Hypothalamus (tissue), 51 donors: ENCODE results near the gene SHC4.
A peak's percentile ranks its signal among the peaks of the same experiment; 100 is the strongest.

Experiments
- DNase-seq, 51 donors: peaks; one replicate each; lab custom pipeline; 2025; lab: John Stamatoyannopoulos, UW

Gene SHC4

GRCh38 chr15:48888191-48888590 lies 75.5 kb downstream of the SHC4 start:
- DNase-seq = no peak

DNA sequence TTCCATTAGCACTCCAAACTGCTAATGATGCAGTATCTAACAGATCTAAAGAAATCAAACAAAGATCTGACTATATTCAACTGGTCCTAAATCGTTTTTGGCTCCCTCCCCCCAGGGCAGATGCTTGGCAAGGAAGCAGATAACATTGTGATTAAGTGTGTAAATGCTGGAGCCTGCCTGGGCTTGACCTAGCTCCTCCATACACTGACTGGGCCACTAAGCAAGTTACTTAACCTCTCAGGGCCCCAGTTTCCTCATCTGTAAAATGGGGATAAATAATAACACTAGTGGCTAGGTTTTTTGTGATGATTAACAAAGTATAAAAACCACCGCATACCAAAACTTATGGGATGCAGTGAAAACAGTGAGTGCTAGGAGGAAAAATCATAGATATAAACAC lies 76.6 kb downstream of the SHC4 start:
- DNase-seq = no peak

DNA sequence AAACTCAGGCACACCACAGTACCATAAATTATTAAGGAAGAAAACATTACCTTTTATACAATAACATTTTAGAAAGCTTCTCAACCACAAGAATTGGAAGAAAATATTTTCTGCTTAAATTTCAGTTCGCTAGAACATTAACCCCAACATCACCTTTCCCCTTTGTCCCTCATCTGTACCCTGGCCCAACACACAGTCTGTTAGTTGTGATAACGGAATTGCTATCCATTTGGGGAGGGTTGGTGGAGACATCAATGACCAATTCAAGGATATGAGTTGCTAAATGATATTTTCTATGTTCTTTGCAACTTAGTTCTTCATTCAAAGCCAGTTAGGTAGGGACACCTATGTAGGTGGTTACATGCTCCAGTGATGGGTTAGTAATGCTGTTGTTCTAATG lies 80.0 kb downstream of the SHC4 start:
- DNase-seq = no peak

DNA sequence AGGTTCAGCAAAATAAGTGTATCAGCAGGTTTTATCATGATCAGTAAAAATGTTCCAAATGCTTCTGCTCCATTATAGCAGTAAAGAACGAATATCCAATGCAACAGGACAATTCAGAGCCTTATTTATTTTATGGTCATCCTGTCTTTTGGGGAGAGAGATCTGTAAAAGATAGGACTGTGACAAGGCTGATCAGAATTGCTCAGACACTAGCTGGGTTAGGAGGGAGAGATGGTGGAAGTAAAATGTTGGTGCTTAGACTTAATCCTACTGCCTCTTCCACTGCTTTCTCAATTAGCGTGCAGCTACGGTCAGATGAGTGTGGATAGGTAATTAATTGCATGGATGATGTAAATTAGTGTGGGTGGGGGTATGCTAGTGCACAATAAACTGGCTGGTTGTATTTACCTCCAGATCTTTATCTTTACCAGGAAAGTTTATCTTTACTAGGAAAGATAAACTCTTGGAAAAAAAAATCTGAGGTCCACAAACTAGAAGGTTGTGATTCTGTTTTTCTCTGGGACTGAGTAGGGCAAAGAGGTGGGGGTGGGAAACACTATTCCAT lies 83.6 kb downstream of the SHC4 start:
- DNase-seq = no peak

GRCh38 chr15:48877630-48878595 lies 85.8 kb downstream of the SHC4 start, which contains the start of gene EID1:
EID1 (plus strand) TSS chr15:48878134; CDS start chr15:48878177, 43 bp downstream.
- DNase-seq = peak; percentile 67 to 98 (median 87)

DNA sequence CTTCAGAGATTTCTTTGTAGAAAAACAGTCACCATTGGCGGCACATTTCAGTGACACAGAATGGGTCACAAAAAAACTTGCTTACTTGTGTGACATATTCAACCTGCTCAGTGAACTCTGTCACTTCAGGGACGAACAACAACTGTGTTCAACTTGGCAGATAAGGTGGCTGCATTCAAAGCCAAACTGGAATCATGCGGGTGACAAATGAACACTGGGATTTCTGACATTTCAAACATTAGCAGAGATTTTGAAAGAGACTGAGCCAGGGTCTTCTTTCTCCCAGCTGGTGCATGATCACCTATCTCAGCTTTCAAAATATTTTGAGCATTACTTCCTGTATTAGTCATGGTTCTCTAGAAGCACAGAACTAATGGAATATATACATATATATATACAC lies 87.7 kb downstream of the SHC4 start:
- DNase-seq = no peak

- peak in 1 of 51 donors; percentile 18 for DNase-seq
These were observed 88.3 kb downstream of the SHC4 start for GRCh38 chr15:48875241-48875960.

GRCh38 chr15:48872632-48873031 lies 91.1 kb downstream of the SHC4 start:
- DNase-seq = no peak

GRCh38 chr15:48871542-48871941 lies 92.2 kb downstream of the SHC4 start:
- DNase-seq = no peak

DNA sequence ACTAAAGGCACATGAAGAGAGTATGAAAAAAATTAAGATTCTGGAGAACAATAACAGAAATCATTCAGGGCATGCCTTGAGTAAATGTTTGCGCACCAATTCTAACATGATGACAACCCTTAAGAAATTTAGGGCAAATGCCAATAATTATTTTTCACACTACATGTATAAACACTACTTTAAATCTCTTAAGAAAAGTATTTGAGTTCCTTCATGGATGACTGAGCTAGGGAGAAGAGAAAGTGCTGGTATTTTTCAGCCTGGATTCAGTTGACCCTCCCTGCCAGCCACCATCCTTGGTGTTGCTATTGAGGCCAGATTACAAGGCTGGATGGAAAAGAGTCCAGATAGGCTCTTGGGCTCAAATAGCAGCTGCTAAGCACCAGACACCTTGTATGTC lies 93.8 kb downstream of the SHC4 start:
- no peak for DNase-seq

GRCh38 chr15:48868536-48868935 lies 95.2 kb downstream of the SHC4 start:
- DNase-seq = no peak

GRCh38 chr15:48868023-48868422 lies 95.7 kb downstream of the SHC4 start:
- DNase-seq = no peak

DNA sequence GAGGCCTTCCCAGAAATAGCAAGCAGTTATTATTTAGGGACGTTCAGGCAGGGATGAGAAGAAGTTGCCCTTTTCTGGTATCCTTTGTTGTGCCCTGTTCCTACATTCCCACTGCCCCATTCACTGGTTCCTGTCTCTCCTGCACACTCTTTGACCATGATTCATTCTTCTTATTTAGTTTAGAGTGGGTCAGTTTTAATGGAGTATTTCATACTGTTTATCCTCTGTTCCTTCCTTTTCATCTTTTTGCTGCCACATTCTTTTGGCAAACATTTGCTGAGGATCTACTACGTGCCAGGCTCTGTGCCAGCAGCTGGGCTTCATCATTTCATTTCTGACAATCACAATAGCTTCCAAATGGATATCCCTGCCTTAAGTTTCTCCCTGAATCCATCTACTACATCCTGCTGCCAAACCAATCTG lies 97.6 kb downstream of the SHC4 start:
- no peak for DNase-seq

DNA sequence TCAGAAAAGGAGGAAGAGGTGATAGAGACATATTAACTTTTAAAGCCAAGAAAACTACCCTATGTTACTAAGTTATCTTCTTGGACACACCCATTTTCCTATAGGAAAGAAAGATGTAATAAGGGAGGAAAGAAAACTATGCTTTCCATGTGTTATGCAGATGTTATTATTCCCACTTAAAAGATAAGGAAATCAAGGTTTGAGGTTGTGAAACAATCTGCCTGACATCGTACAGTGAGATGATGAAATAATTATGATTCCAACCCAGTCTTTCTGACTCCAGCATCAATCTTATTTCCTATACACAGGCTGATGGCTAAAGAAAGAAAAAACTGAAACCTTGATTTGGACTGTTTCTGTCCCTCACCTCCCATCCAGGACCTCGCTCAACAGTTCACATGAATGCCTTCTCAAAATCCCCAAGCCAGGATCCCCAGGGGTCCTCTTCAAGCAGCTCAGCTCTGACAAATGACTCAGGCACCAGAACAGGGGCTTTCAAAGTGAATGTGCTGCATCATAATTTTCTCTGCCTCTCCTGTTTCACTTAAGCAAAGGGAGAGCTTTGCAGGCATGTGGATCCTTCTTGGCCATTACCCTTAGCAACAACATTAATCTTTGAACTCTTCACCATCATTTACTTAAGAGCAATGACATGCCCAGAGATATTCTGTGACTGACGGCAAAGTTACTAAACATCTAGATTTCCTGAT lies 98.2 kb downstream of the SHC4 start:
- DNase-seq = no peak

DNA sequence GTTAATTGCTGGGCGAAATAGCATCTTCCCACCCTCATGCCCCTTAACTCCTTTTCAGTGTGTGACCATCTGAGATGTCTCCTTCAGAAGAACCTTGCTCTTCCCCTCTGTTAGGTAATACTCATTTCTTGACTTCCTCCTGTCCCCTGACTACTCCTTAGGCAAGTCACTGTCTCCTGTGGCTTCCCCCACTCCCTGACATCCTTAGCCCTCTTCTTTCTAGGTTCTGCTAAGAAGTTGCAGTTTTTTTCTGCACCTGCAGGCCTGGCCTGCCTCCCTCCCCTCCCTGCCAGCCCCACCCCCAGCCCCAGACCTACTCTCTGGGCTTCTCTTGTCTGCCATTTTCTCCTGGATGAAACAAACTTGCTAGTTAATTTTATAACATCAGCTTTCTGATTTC lies 101.0 kb downstream of the SHC4 start:
- no peak for DNase-seq

DNA sequence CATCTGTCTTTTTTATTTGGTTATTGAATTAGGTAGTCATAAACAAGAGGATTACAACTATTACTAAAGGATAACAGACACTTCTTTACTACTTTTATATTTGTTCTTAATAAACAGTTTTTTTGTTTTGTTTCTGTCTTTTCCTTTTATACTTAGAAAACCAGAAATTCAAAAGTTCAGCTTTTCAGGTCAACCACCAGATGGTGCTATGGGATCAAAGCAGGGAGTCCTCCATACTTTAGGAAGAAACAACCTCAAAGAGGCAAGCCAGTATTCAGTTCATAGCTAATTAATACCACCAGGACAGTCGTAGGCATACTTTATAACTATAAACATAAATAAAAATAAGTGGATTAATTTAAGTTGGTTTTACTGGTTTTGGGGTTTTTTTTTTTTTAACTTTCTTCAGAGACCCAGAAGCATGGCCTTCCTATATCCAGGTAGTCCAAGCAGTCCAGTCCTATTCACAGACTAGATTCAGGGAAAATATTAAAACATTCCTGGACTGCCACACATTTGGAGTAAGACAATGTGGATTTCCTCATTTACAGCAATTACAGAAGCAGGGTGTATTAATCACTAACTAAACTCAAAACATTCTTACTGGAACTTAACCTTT lies 101.8 kb downstream of the SHC4 start:
- DNase-seq = peak in 7 of 51 donors; percentile 9 to 43 (median 34)

DNA sequence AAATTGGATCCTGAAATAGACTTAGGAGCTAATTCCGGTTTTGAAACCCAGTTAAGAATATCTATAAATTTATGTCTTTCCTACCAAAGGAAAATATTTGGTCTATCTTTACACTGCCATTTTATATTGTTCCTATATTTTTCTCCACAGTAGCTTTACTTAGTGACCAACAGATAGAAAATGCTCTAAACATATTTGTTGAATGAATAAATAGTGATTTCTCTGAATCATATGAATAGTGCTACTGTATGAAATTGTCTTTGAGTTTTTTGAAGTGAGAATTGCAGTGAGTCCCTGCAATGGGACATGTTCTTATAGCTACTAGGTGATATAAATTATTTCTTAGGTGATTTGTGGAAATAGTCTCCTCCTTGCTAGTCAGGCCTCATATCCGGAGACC lies 104.3 kb downstream of the SHC4 start:
- no peak for DNase-seq

DNA sequence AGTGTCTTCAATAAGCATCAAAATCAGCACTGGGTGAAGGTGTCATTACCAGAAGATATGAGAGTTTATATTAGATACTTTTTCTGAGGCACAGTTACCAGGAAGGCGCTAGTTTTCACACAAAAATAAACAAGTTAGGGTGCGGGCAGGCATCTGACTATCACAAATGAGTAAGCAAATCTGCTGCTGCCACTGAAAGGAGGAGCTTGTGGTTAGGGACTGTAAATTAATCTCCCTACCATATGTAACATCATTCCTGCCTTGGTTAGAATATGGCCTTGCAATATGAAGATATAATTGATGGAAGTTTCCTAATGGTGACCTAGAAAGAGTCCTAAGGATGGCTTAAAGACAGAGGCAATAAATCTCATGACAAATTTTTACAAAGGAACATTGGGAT lies 105.3 kb downstream of the SHC4 start:
- no peak for DNase-seq

GRCh38 chr15:48856942-48857341 lies 106.8 kb downstream of the SHC4 start:
- DNase-seq = no peak
